Vagina (tissue), 2 donors: ENCODE results near the gene INHBE. TPM values are rescaled to one million over a fixed set of nuclear protein-coding genes. Genes with fewer than 3 reads are reported as not detected.

ENCODE experiments used
- DNase-seq, 2 donors: peaks; one replicate each; pipeline ENCODE4 v3.0.0-alpha.2; 2017; ENCODE audit errors: extremely low spot score in 2 of 2
- H3K27ac ChIP-seq: fragments of 200-600 bp; sonication (generic); one replicate; pipeline ENCODE4 v1.5.1; 2019
- H3K27me3 ChIP-seq: fragments of 200-600 bp; sonication (generic); one replicate; pipeline ENCODE4 v1.5.1; 2019
- H3K36me3 ChIP-seq, 2 donors: fragments of 200-600 bp; sonication (generic); one replicate each; pipeline ENCODE4 v1.5.1; 2017 to 2019
- H3K4me1 ChIP-seq: fragments of 200-600 bp; sonication (generic); one replicate; pipeline ENCODE4 v1.5.1; 2019
- H3K4me3 ChIP-seq, 2 donors: fragments of 200-600 bp; sonication (generic); 1 replicate in 1 of 2; 2 replicates in 1 of 2; pipeline ENCODE4 v1.5.1; 2016 to 2019
- H3K9me3 ChIP-seq: fragments of 200-600 bp; sonication (generic); one replicate; pipeline ENCODE4 v1.5.1; 2019
- POLR2A ChIP-seq, 2 donors: fragments of 450-650 bp; IDR thresholded peaks; one replicate each; pipeline ENCODE4 v1.6.1; 2017; ENCODE audit warnings: antibody characterized with exemption in 2 of 2, mild to moderate bottlenecking in 2 of 2, moderate library complexity in 2 of 2
- POLR2AphosphoS5 ChIP-seq, 2 donors: sonication (generic); formaldehyde crosslinking; IDR thresholded peaks; one replicate each; pipeline ENCODE4 v1.9.0; 2017; ENCODE audit warnings: antibody characterized with exemption in 2 of 2, mild to moderate bottlenecking in 2 of 2, low read depth in 1 of 2; ENCODE audit not compliant: insufficient read depth in 1 of 2
- intact Hi-C: fragments of 100-400 bp; cut with DNase I; formaldehyde crosslinking; loops from one replicate; pipeline ENCODE4 v1.15.1; 2023
- total RNA-seq: library from RNA; depleted of rRNA; stranded (reverse); fragments of >200 nt; gene quantifications from one replicate; pipeline ENCODE4 v1.2.3, GENCODE V29; 2016
- TF ChIP-seq, protein P1 (sequence below), 3 experiments: fragments of 450-650 bp in 2 of 3; fragments of 200-600 bp in 1 of 3; sonication (generic) in 1 of 3; IDR thresholded peaks; one replicate each; pipeline ENCODE4 v1.5.1; 2017 to 2019; ENCODE audit warnings: antibody characterized with exemption in 3 of 3, mild to moderate bottlenecking in 2 of 3, moderate library complexity in 2 of 3

INHBE gene
- total RNA-seq, 1 donor from 2014 or later, result not detected

DNA sequence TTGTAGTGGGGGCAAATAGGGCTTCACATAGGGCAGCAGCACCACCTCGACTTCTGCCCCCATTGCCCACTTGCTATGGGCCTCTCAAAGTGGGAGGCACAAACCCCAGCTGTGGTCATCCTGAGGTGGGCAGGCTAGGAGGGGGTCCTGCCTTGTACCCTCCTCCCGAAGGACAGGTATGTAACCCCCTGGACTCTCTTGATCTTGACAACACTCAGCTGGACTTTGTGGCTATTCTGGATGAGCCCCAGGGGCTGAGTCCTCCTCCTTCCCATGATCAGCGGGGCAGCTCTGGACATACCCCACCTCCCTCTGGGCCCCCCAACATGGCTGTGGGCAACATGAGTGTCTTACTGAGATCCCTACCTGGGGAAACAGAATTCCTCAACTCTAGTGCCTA is 16.6 kb downstream of the INHBE start:
- TF ChIP-seq, protein P1, sequence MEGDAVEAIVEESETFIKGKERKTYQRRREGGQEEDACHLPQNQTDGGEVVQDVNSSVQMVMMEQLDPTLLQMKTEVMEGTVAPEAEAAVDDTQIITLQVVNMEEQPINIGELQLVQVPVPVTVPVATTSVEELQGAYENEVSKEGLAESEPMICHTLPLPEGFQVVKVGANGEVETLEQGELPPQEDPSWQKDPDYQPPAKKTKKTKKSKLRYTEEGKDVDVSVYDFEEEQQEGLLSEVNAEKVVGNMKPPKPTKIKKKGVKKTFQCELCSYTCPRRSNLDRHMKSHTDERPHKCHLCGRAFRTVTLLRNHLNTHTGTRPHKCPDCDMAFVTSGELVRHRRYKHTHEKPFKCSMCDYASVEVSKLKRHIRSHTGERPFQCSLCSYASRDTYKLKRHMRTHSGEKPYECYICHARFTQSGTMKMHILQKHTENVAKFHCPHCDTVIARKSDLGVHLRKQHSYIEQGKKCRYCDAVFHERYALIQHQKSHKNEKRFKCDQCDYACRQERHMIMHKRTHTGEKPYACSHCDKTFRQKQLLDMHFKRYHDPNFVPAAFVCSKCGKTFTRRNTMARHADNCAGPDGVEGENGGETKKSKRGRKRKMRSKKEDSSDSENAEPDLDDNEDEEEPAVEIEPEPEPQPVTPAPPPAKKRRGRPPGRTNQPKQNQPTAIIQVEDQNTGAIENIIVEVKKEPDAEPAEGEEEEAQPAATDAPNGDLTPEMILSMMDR (IDR thresholded peaks at IDR 0.05), result no peak
- DNase-seq, result no peak
- no peaks in the 10 kb centered on the region for H3K36me3 ChIP-seq
- no peak overlapping the region for H3K4me3 ChIP-seq
- no peaks in the 10 kb centered on the region for H3K9me3 ChIP-seq
- intact Hi-C loops, result no loop called here
- H3K4me1 ChIP-seq, result peaks cover 18% of the 10 kb centered on the region
- H3K27ac ChIP-seq, result no peak overlapping the region
- peaks cover 12% of the 10 kb centered on the region for H3K27me3 ChIP-seq

DNA sequence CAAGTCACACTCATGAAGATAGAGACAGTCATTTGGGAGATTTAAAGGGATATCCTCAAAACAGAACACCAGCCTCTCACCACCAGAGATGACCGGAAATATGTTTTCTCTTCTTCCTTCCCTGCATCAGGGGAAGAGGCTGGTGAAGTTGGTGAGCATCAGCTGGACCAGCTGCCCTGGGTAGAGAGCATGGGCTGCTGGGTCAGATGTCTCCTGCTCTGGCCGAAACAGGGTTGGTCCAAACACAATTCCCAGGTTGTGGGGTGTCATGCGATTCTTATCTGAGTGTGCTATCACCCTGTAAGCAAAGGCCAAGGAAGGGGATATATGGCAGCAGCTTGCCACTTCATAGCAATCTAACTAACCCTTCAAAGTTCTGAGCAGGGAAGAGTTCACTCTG is 17.3 kb downstream of the INHBE start:
- Histone ChIP-seq H3K27me3 (peaks cover 12% of the 10 kb centered on the region), H3K27ac (no peak overlapping the region), H3K36me3 (no peaks in the 10 kb centered on the region), H3K9me3 (no peaks in the 10 kb centered on the region), H3K4me1 (peaks cover 18% of the 10 kb centered on the region), H3K4me3 (no peak overlapping the region)
- intact Hi-C loops, result no loop called here
- TF ChIP-seq, protein P1 (IDR thresholded peaks at IDR 0.05), result no peak
- TF ChIP-seq POLR2AphosphoS5 (IDR thresholded peaks at IDR 0.05; ENCODE audit: insufficient read depth in 1 of 2, low read depth in 1 of 2) (no peak), POLR2A (IDR thresholded peaks at IDR 0.05) (no peak)
- no peak for DNase-seq

DNA sequence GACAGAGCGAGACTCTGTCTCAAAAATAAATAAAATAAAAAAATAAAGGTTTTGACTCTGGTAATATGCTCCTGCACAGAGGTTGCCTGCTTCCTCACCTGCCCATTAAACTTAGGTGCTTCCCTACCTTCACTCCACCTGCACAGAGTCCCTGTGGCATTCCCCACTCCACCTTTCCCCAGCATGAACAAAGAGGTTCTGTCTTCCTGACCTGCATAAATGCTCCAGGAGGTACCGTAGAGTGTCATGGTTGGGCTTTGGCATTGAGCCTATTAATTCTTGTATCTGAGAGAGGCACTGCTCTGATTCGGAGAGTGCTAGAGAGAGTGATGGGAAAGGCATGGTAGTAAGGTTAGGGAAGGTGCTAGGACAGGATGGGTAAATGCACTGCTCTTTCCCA is 18.3 kb downstream of the INHBE start:
- intact Hi-C loops, result no loop called here
- Histone ChIP-seq H3K9me3 (no peaks in the 10 kb centered on the region), H3K27ac (no peak overlapping the region), H3K36me3 (no peaks in the 10 kb centered on the region), H3K4me1 (peaks cover 18% of the 10 kb centered on the region), H3K4me3 (no peak overlapping the region), H3K27me3 (peaks cover 12% of the 10 kb centered on the region)
- DNase-seq, result no peak
- no peak for TF ChIP-seq POLR2A (IDR thresholded peaks at IDR 0.05)
- TF ChIP-seq, protein P1 (IDR thresholded peaks at IDR 0.05), result no peak
- TF ChIP-seq POLR2AphosphoS5 (IDR thresholded peaks at IDR 0.05; ENCODE audit: insufficient read depth in 1 of 2, low read depth in 1 of 2), result no peak

DNA sequence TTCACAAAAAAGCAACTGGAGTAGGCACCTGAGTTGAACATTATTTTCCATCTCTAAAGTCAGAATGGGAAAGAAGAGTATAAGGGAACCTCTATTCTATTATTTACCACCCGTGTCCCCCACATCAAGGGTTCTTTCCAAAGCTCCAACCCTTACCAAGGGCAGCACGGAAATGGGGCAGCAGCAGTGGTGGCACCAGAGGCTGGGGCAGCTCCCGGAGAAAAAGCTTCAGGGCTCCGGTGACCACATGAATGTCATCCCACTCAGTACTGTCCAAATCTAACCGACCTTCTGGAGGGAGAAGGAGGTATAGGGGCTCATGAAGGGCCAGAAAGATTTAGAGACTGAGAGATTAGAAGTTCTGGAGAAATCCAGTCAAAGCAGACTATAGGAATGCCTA is 18.8 kb downstream of the INHBE start:
- H3K4me3 ChIP-seq, result no peak overlapping the region
- H3K36me3 ChIP-seq, result no peaks in the 10 kb centered on the region
- TF ChIP-seq POLR2AphosphoS5 (IDR thresholded peaks at IDR 0.05; ENCODE audit: insufficient read depth in 1 of 2, low read depth in 1 of 2) (no peak), POLR2A (IDR thresholded peaks at IDR 0.05) (no peak)
- TF ChIP-seq, protein P1 (IDR thresholded peaks at IDR 0.05), result no peak
- intact Hi-C loops, result no loop called here
- peaks cover 12% of the 10 kb centered on the region for H3K27me3 ChIP-seq
- no peaks in the 10 kb centered on the region for H3K9me3 ChIP-seq
- DNase-seq, result no peak
- no peak overlapping the region for H3K27ac ChIP-seq
- H3K4me1 ChIP-seq, result peaks cover 18% of the 10 kb centered on the region

DNA sequence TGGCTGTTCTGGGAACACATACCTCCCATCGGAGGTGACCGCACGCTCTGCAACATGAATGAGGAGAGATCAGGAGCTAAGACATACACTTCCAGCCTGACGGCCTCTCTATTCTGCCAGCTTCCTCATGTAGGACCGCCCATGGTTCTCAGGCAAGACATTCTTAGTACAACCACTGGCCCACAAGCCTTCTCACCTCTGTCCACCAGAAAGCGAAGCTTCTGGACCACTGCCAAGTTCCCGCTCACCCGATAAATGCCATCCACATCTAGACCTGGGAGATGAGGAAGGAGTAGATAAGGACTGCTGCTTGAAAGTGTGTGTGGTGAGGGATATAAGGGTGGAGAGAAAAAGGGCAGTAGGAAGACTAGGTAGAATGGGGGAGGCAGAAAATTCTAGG is 19.3 kb downstream of the INHBE start:
- Histone ChIP-seq H3K4me3 (no peak overlapping the region), H3K27ac (no peak overlapping the region), H3K9me3 (no peaks in the 10 kb centered on the region), H3K4me1 (peaks cover 18% of the 10 kb centered on the region), H3K27me3 (peaks cover 12% of the 10 kb centered on the region), H3K36me3 (no peaks in the 10 kb centered on the region)
- TF ChIP-seq, protein P1 (IDR thresholded peaks at IDR 0.05), result no peak
- TF ChIP-seq POLR2AphosphoS5 (IDR thresholded peaks at IDR 0.05; ENCODE audit: insufficient read depth in 1 of 2, low read depth in 1 of 2) (no peak), POLR2A (IDR thresholded peaks at IDR 0.05) (no peak)
- intact Hi-C loops, result no loop called here
- DNase-seq, result no peak
